DND-41 (cell line): Measurements from ENCODE around the gene KRT81.
"Not testable (repeated sequence)": the region's sequence is repeated elsewhere in the genome, so short reads cannot be mapped to it uniquely, and the experiment has no call there.

Source experiments
- ATAC-seq: fragments of 200-7000 bp; cut with Tn5 transposase; 3 replicates; pipeline ENCODE4 v1.9.1; 2021; ENCODE audit warnings: low read depth; ENCODE audit not compliant: insufficient read depth
- DNase-seq: peaks from one replicate; pipeline ENCODE4 v3.0.0-alpha.2; 2020
- H2AFZ ChIP-seq: 2 replicates; pipeline ENCODE4 v1.6.0; 2012; ENCODE audit warnings: low read depth, low read length
- H3K27ac ChIP-seq: 2 replicates; pipeline ENCODE4 v1.5.1; 2012; ENCODE audit warnings: low read length, inconsistent platforms
- H3K27me3 ChIP-seq: fragments of 200-600 bp; sonication (generic); 2 replicates; pipeline ENCODE4 v1.6.0; 2012; ENCODE audit warnings: low read length, mild to moderate bottlenecking, inconsistent platforms; ENCODE audit not compliant: insufficient read depth, poor library complexity
- H3K36me3 ChIP-seq: 2 replicates; pipeline ENCODE4 v1.5.1; 2012; ENCODE audit warnings: low read length, inconsistent platforms; ENCODE audit not compliant: insufficient read depth
- H3K4me1 ChIP-seq: 2 replicates; pipeline ENCODE4 v1.5.1; 2012; ENCODE audit warnings: mild to moderate bottlenecking, low read length; ENCODE audit not compliant: insufficient read depth
- H3K4me2 ChIP-seq: 2 replicates; pipeline ENCODE4 v1.6.0; 2012; ENCODE audit warnings: mild to moderate bottlenecking, moderate library complexity, low read length, inconsistent platforms; ENCODE audit not compliant: insufficient read depth
- H3K4me3 ChIP-seq, 2 experiments: fragments of 200-600 bp in 1 of 2; shearing (Covaris generic) in 1 of 2; 2 replicates each; pipeline ENCODE4 v1.5.1; 2012 to 2016; ENCODE audit warnings: inconsistent platforms in 2 of 2, low read length in 2 of 2, mild to moderate bottlenecking in 2 of 2, low read depth in 1 of 2, moderate library complexity in 1 of 2
- H3K79me2 ChIP-seq: 2 replicates; pipeline ENCODE4 v1.6.0; 2012; ENCODE audit warnings: low read length, inconsistent platforms; ENCODE audit not compliant: insufficient read depth
- H3K9ac ChIP-seq: 2 replicates; pipeline ENCODE4 v1.6.0; 2012; ENCODE audit warnings: low read depth, mild to moderate bottlenecking, inconsistent platforms, low read length, moderate library complexity
- H3K9me3 ChIP-seq: 2 replicates; pipeline ENCODE4 v1.5.1; 2012; ENCODE audit warnings: low read length, moderate library complexity, mild to moderate bottlenecking, inconsistent platforms; ENCODE audit not compliant: insufficient read depth, severe bottlenecking
- H4K20me1 ChIP-seq: 2 replicates; pipeline ENCODE4 v1.6.0; 2012; ENCODE audit warnings: low read length; ENCODE audit not compliant: insufficient read depth
- CTCF ChIP-seq: IDR thresholded peaks from 2 replicates; pipeline ENCODE4 v1.5.1; 2012; ENCODE audit warnings: borderline replicate concordance, low read length, moderate library complexity, mild to moderate bottlenecking; ENCODE audit not compliant: poor library complexity, severe bottlenecking; ENCODE audit errors: extremely low read depth
- EZH2 ChIP-seq: IDR thresholded peaks from 3 replicates; pipeline ENCODE4 v1.6.1; 2012; ENCODE audit warnings: borderline replicate concordance, low read depth, mild to moderate bottlenecking, moderate library complexity, low read length, inconsistent platforms; ENCODE audit not compliant: severe bottlenecking

Gene KRT81

DNA sequence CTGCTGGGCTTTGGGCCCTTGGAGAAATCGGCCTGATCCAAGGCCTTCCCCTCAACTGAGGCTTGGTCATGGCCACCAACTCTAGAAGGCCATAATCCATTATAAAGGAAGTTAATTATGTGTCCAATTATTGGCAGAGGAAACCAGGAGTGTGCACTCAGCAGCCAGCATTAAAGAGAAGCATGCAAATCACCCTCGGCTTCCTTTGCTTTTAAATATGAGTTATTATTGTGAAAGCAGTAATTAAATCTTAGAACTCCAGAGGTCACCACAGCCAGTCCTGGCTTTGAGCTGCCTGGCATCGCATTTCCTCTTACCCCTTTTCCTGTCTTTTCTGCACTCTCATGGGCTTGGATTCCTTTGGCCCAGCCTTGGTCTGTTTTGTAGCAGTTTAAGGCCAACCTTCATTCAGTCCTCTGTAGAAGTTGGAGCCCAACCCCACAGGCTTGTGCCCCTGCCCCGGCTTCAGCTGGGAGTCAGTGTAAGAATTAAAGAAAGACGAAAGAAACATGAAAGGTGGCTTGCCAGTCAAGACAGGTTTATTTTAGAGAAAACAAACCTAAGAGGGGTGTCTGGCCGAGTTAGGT, 31.6 kb downstream of the KRT81 start:
- Histone ChIP-seq H2AFZ (no peak overlapping the region), H3K9ac (no peak overlapping the region), H3K27me3 (peaks cover 6% of the 10 kb centered on the region), H3K27ac (no peak overlapping the region), H4K20me1 (no peaks in the 10 kb centered on the region), H3K4me2 (no peak overlapping the region), H3K4me1 (no peaks in the 10 kb centered on the region), H3K9me3 (no peaks in the 10 kb centered on the region), H3K36me3 (no peaks in the 10 kb centered on the region), H3K4me3 (no peak overlapping the region), H3K79me2 (no peaks in the 10 kb centered on the region)
- DNase-seq (no peak), ATAC-seq (no peak)
- no peak for TF ChIP-seq EZH2
- no peak for TF ChIP-seq CTCF

DNA sequence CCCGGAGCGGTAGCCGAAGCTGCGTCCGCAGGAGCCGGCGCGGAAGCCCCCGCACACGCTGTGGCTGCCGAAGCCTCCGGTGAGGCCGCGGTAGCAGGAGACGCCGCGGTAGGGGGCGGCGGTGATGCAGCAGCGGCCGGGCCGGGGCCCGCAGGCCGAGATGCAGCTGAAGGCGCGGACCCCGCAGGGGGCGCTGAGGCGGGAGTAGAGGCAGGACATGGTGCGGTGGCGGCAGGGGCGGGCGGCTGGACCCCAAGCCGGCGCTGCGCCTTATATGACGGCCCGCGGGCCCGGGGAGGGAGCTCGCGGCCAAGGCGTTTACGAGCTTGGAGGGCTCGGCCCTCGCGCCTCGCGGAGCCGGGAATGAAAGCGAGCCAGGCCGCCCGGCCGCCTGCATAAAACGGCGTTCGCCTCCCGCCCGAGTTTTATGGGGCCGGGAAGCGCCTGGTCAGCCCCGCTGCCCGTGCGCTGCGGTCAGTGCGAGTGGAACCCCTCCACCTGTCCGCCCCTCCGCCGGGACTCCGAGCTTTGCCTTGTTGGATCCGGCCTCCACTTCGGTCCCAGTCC, 32.9 kb downstream of the KRT81 start:
- Histone ChIP-seq H3K27ac (no peak overlapping the region), H3K36me3 (no peaks in the 10 kb centered on the region), H3K4me2 (no peak overlapping the region), H3K9ac (no peak overlapping the region), H3K4me1 (no peaks in the 10 kb centered on the region), H3K4me3 (no peak overlapping the region), H2AFZ (no peak overlapping the region), H3K9me3 (no peaks in the 10 kb centered on the region), H4K20me1 (no peaks in the 10 kb centered on the region), H3K27me3 (peaks cover 6% of the 10 kb centered on the region), H3K79me2 (no peaks in the 10 kb centered on the region)
- ATAC-seq (no peak), DNase-seq (no peak)
- no peak for TF ChIP-seq EZH2
- TF ChIP-seq CTCF: no peak

- ATAC-seq, H3K9me3 ChIP-seq, H3K27me3 ChIP-seq, H3K79me2 ChIP-seq, H3K4me3 ChIP-seq, H3K27ac ChIP-seq, H3K9ac ChIP-seq, H3K4me2 ChIP-seq, H2AFZ ChIP-seq, H4K20me1 ChIP-seq, H3K36me3 ChIP-seq, H3K4me1 ChIP-seq, DNase-seq: not testable (repeated sequence)
These were observed 33.4 kb downstream of the KRT81 start for GRCh38 chr12:52257922-52258321.

DNA sequence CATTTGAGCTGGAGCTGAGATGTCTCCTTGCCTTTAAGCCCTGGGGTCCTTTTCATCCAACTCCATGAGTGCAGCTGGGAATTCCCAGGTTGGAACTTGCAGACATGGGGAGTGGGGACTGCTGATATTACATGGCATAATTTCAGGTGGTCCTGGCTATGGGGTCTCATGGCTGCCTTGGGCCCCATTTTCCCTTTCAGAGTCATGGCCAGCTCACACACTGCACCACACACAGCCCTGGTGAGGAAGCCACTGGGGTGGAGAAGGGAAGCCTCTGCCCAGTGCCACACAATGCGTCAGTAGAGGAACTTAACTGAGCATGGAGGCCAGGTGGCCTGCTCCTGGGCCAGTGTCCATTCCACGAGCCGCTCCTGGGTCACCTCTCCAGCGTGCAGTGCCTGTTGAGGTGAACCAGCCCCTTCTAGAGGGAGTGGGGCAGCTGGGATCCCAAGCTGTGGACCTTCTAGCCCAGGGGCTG, 34.2 kb downstream of the KRT81 start:
- DNase-seq (no peak), ATAC-seq (no peak)
- no peak overlapping the region for H3K4me3 ChIP-seq
- H2AFZ ChIP-seq: no peak overlapping the region
- no peak overlapping the region for H3K27ac ChIP-seq
- H3K4me2 ChIP-seq: no peak overlapping the region
- no peaks in the 10 kb centered on the region for H3K79me2 ChIP-seq
- no peaks in the 10 kb centered on the region for H4K20me1 ChIP-seq
- no peaks in the 10 kb centered on the region for H3K4me1 ChIP-seq
- no peaks in the 10 kb centered on the region for H3K36me3 ChIP-seq
- no peak overlapping the region for H3K9ac ChIP-seq
- TF ChIP-seq CTCF (no peak), EZH2 (no peak)
- peaks cover 6% of the 10 kb centered on the region for H3K27me3 ChIP-seq
- H3K9me3 ChIP-seq: no peaks in the 10 kb centered on the region
